Keratinocyte (primary cell): ENCODE data around the gene SH2D3C. TPM values are rescaled to one million over a fixed set of nuclear protein-coding genes. Genes with fewer than 3 reads are reported as not detected.

Source experiments
- DNase-seq: peaks from one replicate; pipeline ENCODE4 v3.0.0-alpha.2; 2011; ENCODE audit warnings: low read depth, missing footprints, low spot score
- FAIRE-seq: peaks from 2 replicates; lab custom pipeline; 2011; peaks lifted over from hg19 to GRCh38; lab: Jason Lieb, UNC
- H2AFZ ChIP-seq: 2 replicates; pipeline ENCODE4 v1.6.0; 2012; ENCODE audit warnings: low read length, control low read depth, inconsistent platforms; ENCODE audit not compliant: control insufficient read depth
- H3K27ac ChIP-seq: 2 replicates; pipeline ENCODE4 v1.5.1; 2011; ENCODE audit warnings: low read length; ENCODE audit not compliant: control insufficient read depth, insufficient read depth
- H3K27me3 ChIP-seq: 3 replicates; pipeline ENCODE4 v1.6.0; 2011; ENCODE audit warnings: low read length; ENCODE audit not compliant: control insufficient read depth, insufficient read depth; ENCODE audit errors: extremely low read depth
- H3K36me3 ChIP-seq, 2 experiments: 2 replicates in 1 of 2; 3 replicates in 1 of 2; pipeline ENCODE4 v1.5.1; 2011; ENCODE audit warnings: low read length in 2 of 2, mild to moderate bottlenecking in 1 of 2; ENCODE audit not compliant: control insufficient read depth in 2 of 2, insufficient read depth in 2 of 2; ENCODE audit errors: extremely low read depth in 1 of 2
- H3K4me1 ChIP-seq: 3 replicates; pipeline ENCODE4 v1.5.1; 2011; ENCODE audit warnings: low read length; ENCODE audit not compliant: control insufficient read depth, insufficient read depth; ENCODE audit errors: extremely low read depth
- H3K4me2 ChIP-seq: 3 replicates; pipeline ENCODE4 v1.6.0; 2011; ENCODE audit warnings: low read depth, low read length; ENCODE audit not compliant: control insufficient read depth, insufficient read depth; ENCODE audit errors: extremely low read depth
- H3K4me3 ChIP-seq, 3 experiments: fragments of 200-600 bp in 1 of 3; sonication (generic) in 1 of 3; 2 replicates in 2 of 3; 3 replicates in 1 of 3; pipeline ENCODE4 v1.5.1; 2011 to 2016; ENCODE audit warnings: low read length in 3 of 3, mild to moderate bottlenecking in 3 of 3, control low read depth in 2 of 3, inconsistent platforms in 1 of 3, low read depth in 1 of 3, mixed read lengths in 1 of 3, mixed run types in 1 of 3, moderate library complexity in 1 of 3; ENCODE audit not compliant: control insufficient read depth in 2 of 3, insufficient read depth in 2 of 3; ENCODE audit errors: extremely low read depth in 1 of 3
- H3K79me2 ChIP-seq: 2 replicates; pipeline ENCODE4 v1.6.0; 2012; ENCODE audit warnings: low read length; ENCODE audit not compliant: control insufficient read depth, insufficient read depth
- H3K9ac ChIP-seq: 3 replicates; pipeline ENCODE4 v1.6.0; 2011; ENCODE audit warnings: low read length; ENCODE audit not compliant: control insufficient read depth, insufficient read depth; ENCODE audit errors: extremely low read depth
- H3K9me1 ChIP-seq: 3 replicates; pipeline ENCODE4 v1.6.0; 2011; ENCODE audit warnings: low read length; ENCODE audit not compliant: control insufficient read depth, insufficient read depth; ENCODE audit errors: extremely low read depth
- H3K9me3 ChIP-seq: 2 replicates; pipeline ENCODE4 v1.5.1; 2012; ENCODE audit warnings: low read depth, low read length; ENCODE audit not compliant: control insufficient read depth
- H4K20me1 ChIP-seq: 3 replicates; pipeline ENCODE4 v1.6.0; 2011; ENCODE audit warnings: low read length; ENCODE audit not compliant: control insufficient read depth, insufficient read depth; ENCODE audit errors: extremely low read depth
- EZH2 ChIP-seq: IDR thresholded peaks from one replicate; pipeline ENCODE4 v1.6.1; 2012; ENCODE audit warnings: inconsistent platforms, mild to moderate bottlenecking, low read length, moderate library complexity
- dilution Hi-C: fragments of 300-500 bp; cut with MboI; formaldehyde crosslinking; loops from one replicate; pipeline ENCODE4 v1.7.0; 2020; ENCODE audit warnings: low sequenced_read_pairs; ENCODE audit not compliant: extremely low pct_ligation_motif_present
- polyA plus RNA-seq, 5 experiments: library from polyadenylated mRNA; depleted of rRNA in 3 of 5; stranded (reverse) in 3 of 5; stranded (forward) in 1 of 5; unstranded in 1 of 5; fragments of >200 nt; gene quantifications; 1 replicate in 1 of 5; 2 replicates in 3 of 5; 3 replicates in 1 of 5; pipeline versions ENCODE4 v1.2.1 to v1.2.3, GENCODE V29; 2011 to 2012; ENCODE audit warnings: missing spikeins in 2 of 5, low read depth in 1 of 5, low replicate concordance in 1 of 5
- TF ChIP-seq, protein P1 (sequence below), 3 experiments: IDR thresholded peaks in 1 of 3; conservative IDR thresholded peaks in 1 of 3; optimal IDR thresholded peaks in 1 of 3; 2 replicates in 2 of 3; 3 replicates in 1 of 3; pipeline versions ENCODE3 to v1.5.1; 2011; ENCODE audit warnings: low read length in 3 of 3, mild to moderate bottlenecking in 3 of 3, moderate library complexity in 2 of 3, control low read depth in 1 of 3, inconsistent platforms in 1 of 3; ENCODE audit not compliant: insufficient read depth in 2 of 3; ENCODE audit errors: extremely low read depth in 1 of 3

SH2D3C gene
- polyA plus RNA-seq, 1 donor (not counting 4 experiments of a cell fraction or from before 2014, with no cell fraction given) = 0.12 TPM

GRCh38 chr9:127785933-127786772 lies 7.7 kb upstream of the SH2D3C start, which contains the start of gene CDK9:
TSS of gene CDK9 (plus strand) at chr9:127786034. CDS start at chr9:127786149, 115 bp downstream.
- Histone ChIP-seq H3K36me3 (peaks cover 32 to 34% of the 10 kb centered on the region in 2 experiments), H3K27ac (peak within 1 kb of the TSS; percentile 83), H4K20me1 (peaks cover 25% of the 10 kb centered on the region), H3K4me2 (peak within 1 kb of the TSS; percentile 80), H3K9me1 (no peaks in the 10 kb centered on the region), H3K9ac (peak within 1 kb of the TSS; percentile 88), H3K9me3 (no peaks in the 10 kb centered on the region), H2AFZ (peak within 1 kb of the TSS; percentile 75), H3K4me1 (peaks cover 15% of the 10 kb centered on the region), H3K27me3 (no peaks in the 10 kb centered on the region), H3K4me3 (peak within 1 kb of the TSS; percentile 89 to 95 (median 95)), H3K79me2 (peaks cover 47% of the 10 kb centered on the region)
- FAIRE-seq (no peak), DNase-seq (no peak)
- TF ChIP-seq, protein P1, sequence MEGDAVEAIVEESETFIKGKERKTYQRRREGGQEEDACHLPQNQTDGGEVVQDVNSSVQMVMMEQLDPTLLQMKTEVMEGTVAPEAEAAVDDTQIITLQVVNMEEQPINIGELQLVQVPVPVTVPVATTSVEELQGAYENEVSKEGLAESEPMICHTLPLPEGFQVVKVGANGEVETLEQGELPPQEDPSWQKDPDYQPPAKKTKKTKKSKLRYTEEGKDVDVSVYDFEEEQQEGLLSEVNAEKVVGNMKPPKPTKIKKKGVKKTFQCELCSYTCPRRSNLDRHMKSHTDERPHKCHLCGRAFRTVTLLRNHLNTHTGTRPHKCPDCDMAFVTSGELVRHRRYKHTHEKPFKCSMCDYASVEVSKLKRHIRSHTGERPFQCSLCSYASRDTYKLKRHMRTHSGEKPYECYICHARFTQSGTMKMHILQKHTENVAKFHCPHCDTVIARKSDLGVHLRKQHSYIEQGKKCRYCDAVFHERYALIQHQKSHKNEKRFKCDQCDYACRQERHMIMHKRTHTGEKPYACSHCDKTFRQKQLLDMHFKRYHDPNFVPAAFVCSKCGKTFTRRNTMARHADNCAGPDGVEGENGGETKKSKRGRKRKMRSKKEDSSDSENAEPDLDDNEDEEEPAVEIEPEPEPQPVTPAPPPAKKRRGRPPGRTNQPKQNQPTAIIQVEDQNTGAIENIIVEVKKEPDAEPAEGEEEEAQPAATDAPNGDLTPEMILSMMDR (optimal IDR thresholded peaks at IDR 0.05 in 1 of 3, IDR thresholded peaks at IDR 0.05 in 1 of 3, conservative IDR thresholded peaks at IDR 0.05 in 1 of 3; ENCODE audit: extremely low read depth in 1 of 3, insufficient read depth in 2 of 3, low read length in 3 of 3) = peak in 1 of 3 experiments; percentile 30
- TF ChIP-seq EZH2 = no peak
- dilution Hi-C loops = no loop called here

DNA sequence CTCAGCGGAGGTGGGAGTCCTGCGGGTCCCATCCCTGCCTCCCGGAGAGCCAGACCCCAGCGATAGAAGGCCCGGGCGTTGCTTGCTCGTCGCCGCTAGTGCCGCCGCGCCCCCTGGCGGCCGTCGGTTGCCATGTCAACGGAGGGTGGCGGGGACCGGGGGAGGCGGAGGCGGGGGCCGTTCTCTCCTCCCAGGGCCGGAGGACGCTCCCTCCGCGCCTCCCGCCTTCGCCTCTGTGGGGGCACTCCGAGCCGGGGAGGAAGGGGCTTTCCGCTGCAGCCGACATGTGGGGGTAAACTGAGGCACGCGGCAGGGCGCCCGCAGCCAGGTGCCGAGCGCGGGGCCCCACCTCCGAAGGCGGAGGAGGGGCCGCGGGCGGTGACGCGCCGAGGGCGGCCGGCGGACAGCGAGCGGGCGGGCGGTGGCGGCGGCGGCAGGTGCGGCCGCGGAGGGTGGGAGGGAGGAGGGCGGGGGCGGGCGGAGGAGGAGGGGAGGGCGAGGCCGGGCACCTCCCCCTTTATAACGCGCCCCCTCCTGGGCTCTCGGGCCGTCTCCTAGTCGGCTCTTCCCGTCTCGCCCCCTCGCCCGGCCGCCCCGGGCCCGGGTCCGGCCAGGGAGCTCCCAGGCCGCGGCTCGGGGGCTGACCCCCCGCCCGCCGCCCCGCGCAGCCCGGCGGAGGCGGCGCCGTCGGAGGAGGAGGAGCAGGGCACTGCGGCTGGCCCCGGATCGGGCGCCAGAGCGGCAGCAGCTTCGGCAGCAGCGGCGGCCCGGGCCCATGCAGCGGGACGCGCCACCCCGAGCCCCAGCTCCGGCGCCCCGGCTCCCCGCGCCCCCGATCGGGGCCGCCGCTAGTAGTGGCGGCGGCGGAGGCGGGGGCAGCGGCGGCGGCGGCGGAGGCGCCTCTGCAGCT lies 6.8 kb upstream of the SH2D3C start:
- peaks cover 15% of the 10 kb centered on the region for H3K4me1 ChIP-seq
- H2AFZ ChIP-seq = peak overlapping the region; percentile 75
- FAIRE-seq = no peak

More for the DNA sequence above, 6.8 kb upstream of the SH2D3C start:
- Histone ChIP-seq H3K4me3 (peak overlapping the region; percentile 51 to 95 (median 95)), H3K9me1 (no peaks in the 10 kb centered on the region), H3K27me3 (no peaks in the 10 kb centered on the region), H3K27ac (peak overlapping the region; percentile 36), H3K9ac (peak overlapping the region; percentile 88), H3K9me3 (no peaks in the 10 kb centered on the region), H3K79me2 (peaks cover 42% of the 10 kb centered on the region), H3K4me2 (peak overlapping the region; percentile 45), H4K20me1 (peaks cover 25% of the 10 kb centered on the region), H3K36me3 (peaks cover 25 to 31% of the 10 kb centered on the region in 2 experiments)
- DNase-seq = no peak
- no peak for TF ChIP-seq EZH2
- TF ChIP-seq, protein P1 (optimal IDR thresholded peaks at IDR 0.05 in 1 of 3, IDR thresholded peaks at IDR 0.05 in 1 of 3, conservative IDR thresholded peaks at IDR 0.05 in 1 of 3; ENCODE audit: extremely low read depth in 1 of 3, insufficient read depth in 2 of 3, low read length in 3 of 3) = peak; percentile 46 to 87 (median 86)
- dilution Hi-C loops = no loop called here
